Measurements from ENCODE around the gene ATAD3B.
"Not testable (repeated sequence)": the region's sequence is repeated elsewhere in the genome, so short reads cannot be mapped to it uniquely, and the experiment has no call there.

ATAD3B gene

DNA sequence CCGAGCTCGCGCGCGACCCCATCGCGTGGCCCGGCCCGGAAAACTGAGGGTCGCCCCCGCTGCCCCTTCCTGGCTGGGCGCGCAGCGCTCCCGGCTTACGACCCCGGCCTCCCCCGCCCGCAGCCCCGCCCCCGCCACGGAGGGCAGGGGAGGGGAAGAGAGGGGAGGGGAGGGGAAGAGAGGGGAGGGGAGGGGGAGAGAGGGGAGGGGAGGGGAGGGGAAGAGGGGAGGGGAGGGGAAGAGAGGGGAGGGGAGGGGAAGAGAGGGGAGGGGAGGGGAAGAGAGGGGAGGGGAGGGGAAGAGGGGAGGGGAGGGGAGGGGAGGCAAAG is 43.8 kb upstream of the ATAD3B start:
- H3K27me3 ChIP-seq (ENCODE audit: control insufficient read depth, insufficient read depth, low read length): no peaks in the 10 kb centered on the region
- H3K36me3 ChIP-seq (ENCODE audit: control insufficient read depth, insufficient read depth, low read length): no peaks in the 10 kb centered on the region
- peaks cover 42% of the 10 kb centered on the region for H3K4me1 ChIP-seq (ENCODE audit: control insufficient read depth, insufficient read depth, low read length)
- H3K4me3 ChIP-seq (ENCODE audit: low read depth, low read length): peak overlapping the region; percentile 45
- no peaks in the 10 kb centered on the region for H3K9me3 ChIP-seq (ENCODE audit: control insufficient read depth, insufficient read depth, low read depth, low read length)
- peak overlapping the region; percentile 10 for H3K9ac ChIP-seq (ENCODE audit: low read length)
- no peak overlapping the region for H3K27ac ChIP-seq (ENCODE audit: low read depth, low read length)

- Histone ChIP-seq H3K9ac (ENCODE audit: low read length) (no peak overlapping the region), H3K4me1 (ENCODE audit: control insufficient read depth, insufficient read depth, low read length) (peaks cover 42% of the 10 kb centered on the region), H3K27me3 (ENCODE audit: control insufficient read depth, insufficient read depth, low read length) (no peaks in the 10 kb centered on the region), H3K36me3 (ENCODE audit: control insufficient read depth, insufficient read depth, low read length) (no peaks in the 10 kb centered on the region), H3K4me3 (ENCODE audit: low read depth, low read length) (no peak overlapping the region), H3K9me3 (ENCODE audit: control insufficient read depth, insufficient read depth, low read depth, low read length) (no peaks in the 10 kb centered on the region), H3K27ac (ENCODE audit: low read depth, low read length) (no peak overlapping the region)
These were observed 43.4 kb upstream of the ATAD3B start for GRCh38 chr1:1428174-1428573.

DNA sequence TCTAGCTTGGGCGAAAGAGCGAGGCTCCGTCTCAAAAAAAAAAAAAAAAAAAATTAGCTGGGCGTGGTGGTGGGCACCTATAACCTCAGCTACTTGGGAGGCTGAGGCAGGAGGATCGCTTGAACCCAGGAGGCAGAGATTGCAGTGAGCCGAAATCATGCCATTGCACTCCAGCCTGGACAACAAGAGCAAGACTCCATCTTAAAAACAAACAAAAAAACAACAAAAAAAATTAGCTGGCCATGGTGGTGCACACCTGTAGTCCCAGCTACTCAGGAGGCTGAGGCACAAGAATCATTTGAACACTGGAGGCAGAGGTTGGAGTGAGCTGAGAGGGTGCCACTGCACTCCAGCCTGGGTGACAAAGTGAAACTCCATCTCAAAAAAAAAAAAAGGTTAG is 42.6 kb upstream of the ATAD3B start:
- not testable (repeated sequence) for H3K4me3 ChIP-seq (ENCODE audit: low read depth, low read length); H3K36me3 ChIP-seq (ENCODE audit: control insufficient read depth, insufficient read depth, low read length); H3K9me3 ChIP-seq (ENCODE audit: control insufficient read depth, insufficient read depth, low read depth, low read length); H3K9ac ChIP-seq (ENCODE audit: low read length); H3K27me3 ChIP-seq (ENCODE audit: control insufficient read depth, insufficient read depth, low read length); H3K27ac ChIP-seq (ENCODE audit: low read depth, low read length)
- H3K4me1 ChIP-seq (ENCODE audit: control insufficient read depth, insufficient read depth, low read length): peaks cover 50% of the 10 kb centered on the region

GRCh38 chr1:1429671-1430073 is 41.9 kb upstream of the ATAD3B start:
- Histone ChIP-seq H3K4me1 (ENCODE audit: control insufficient read depth, insufficient read depth, low read length) (peaks cover 55% of the 10 kb centered on the region), H3K4me3 (ENCODE audit: low read depth, low read length) (no peak overlapping the region), H3K27me3 (ENCODE audit: control insufficient read depth, insufficient read depth, low read length) (no peaks in the 10 kb centered on the region), H3K9ac (ENCODE audit: low read length) (no peak overlapping the region), H3K27ac (ENCODE audit: low read depth, low read length) (no peak overlapping the region; the same call in 1 of the 2 replicates), H3K36me3 (ENCODE audit: control insufficient read depth, insufficient read depth, low read length) (no peaks in the 10 kb centered on the region), H3K9me3 (ENCODE audit: control insufficient read depth, insufficient read depth, low read depth, low read length) (no peaks in the 10 kb centered on the region)

DNA sequence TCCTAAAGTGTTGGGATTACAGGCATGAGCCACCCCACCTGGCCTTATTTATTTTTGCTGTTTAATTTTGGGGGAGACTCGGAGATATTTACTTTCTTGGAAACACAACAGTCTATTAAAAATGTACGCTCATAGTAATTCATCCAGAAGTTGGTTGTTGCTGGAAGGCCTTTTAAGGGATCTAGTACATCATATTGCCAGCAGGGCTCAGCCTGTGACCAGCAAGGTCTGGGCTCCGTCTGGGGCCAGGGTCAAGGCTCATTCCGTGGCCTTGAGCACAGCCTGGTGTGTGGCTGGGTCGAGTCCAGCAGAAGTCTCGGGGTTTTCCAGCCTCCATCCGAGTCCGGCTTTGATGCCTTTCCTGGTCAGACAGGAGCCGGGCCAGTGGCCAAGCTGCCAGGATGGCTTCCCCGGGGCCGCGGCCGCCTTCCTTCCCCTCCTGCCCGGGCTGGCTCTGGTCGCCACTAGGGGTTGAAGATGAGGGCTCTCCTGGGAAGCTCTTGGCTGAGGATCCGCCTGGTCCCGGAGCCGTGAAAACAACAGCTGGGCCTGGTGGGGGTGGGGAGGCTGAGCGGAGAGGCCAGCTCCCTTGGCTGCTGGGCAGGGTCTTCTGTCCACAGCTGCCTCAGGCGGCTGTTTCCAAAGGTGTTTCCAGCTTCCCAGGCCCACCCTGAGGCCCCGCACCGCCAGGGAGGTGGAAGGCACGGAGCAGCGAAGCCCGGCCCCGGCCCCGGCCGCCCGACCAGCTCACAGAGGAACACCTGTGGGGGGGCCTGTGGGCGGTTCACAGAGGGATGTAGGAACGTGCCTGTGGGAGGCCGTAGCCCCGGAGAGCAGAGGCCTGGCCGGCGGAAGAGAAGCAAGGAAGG is 41.2 kb upstream of the ATAD3B start:
- H3K4me1 ChIP-seq (ENCODE audit: control insufficient read depth, insufficient read depth, low read length): peaks cover 60% of the 10 kb centered on the region
- H3K9ac ChIP-seq (ENCODE audit: low read length): peak overlapping the region; percentile 48
- H3K27ac ChIP-seq (ENCODE audit: low read depth, low read length): peak overlapping the region; percentile 78; the same call in 1 of the 2 replicates

DNA sequence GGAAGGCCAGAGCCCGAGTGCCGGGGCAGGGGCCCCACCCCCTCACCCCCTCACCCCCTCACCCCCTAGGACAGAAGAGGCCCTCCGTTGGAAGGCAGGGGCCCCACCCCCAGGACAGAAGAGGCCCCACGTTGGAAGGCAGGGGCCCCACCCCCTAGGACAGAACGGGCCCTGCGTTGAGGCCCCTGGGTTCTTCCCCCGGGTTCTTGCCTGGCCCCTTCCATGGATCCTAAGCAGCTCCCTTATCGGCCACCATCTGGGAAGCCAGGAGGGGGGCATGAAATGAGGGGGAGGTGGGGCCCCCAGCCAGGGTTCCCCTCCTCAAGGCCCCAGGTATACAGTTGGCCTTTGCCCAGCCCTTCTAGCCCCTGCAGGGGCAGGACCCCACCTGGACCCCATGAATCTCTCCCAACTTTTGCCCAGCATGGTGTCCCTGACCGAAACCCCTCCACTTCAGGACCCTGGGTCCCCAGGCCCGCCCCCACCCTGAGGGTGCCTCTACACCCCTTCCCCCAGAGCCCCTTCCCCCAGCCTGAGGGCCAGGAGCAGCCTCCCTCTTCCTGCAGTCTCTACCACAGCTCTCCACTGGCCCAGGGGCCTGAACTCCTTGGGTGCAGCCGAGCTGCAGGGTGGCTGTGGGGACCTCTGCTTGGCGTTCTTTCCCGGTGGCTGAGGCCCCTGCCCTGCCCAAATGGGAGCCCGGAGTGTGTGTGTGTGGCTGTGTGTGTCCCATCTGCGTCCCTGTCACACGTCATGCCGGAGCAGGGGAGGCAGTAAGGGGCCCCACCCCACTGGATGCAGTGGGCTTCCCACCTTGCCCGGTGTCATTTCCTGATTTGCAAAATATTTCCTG is 40.3 kb upstream of the ATAD3B start:
- no peaks in the 10 kb centered on the region for H3K36me3 ChIP-seq (ENCODE audit: control insufficient read depth, insufficient read depth, low read length)
- H3K9me3 ChIP-seq (ENCODE audit: control insufficient read depth, insufficient read depth, low read depth, low read length): no peaks in the 10 kb centered on the region
- no peak overlapping the region for H3K4me3 ChIP-seq (ENCODE audit: low read depth, low read length)
- H3K4me1 ChIP-seq (ENCODE audit: control insufficient read depth, insufficient read depth, low read length): peaks cover 53% of the 10 kb centered on the region
- H3K27ac ChIP-seq (ENCODE audit: low read depth, low read length): peak overlapping the region; percentile 50; the same call in 1 of the 2 replicates
- peak overlapping the region; percentile 24 for H3K9ac ChIP-seq (ENCODE audit: low read length)
- H3K27me3 ChIP-seq (ENCODE audit: control insufficient read depth, insufficient read depth, low read length): peaks cover 3% of the 10 kb centered on the region; the same call in 1 of the 2 replicates

More for the DNA sequence above, 41.2 kb upstream of the ATAD3B start:
- Histone ChIP-seq H3K9me3 (ENCODE audit: control insufficient read depth, insufficient read depth, low read depth, low read length) (no peaks in the 10 kb centered on the region), H3K36me3 (ENCODE audit: control insufficient read depth, insufficient read depth, low read length) (no peaks in the 10 kb centered on the region), H3K27me3 (ENCODE audit: control insufficient read depth, insufficient read depth, low read length) (no peaks in the 10 kb centered on the region), H3K4me3 (ENCODE audit: low read depth, low read length) (peak overlapping the region; percentile 6; the same call in 1 of the 2 replicates)

DNA sequence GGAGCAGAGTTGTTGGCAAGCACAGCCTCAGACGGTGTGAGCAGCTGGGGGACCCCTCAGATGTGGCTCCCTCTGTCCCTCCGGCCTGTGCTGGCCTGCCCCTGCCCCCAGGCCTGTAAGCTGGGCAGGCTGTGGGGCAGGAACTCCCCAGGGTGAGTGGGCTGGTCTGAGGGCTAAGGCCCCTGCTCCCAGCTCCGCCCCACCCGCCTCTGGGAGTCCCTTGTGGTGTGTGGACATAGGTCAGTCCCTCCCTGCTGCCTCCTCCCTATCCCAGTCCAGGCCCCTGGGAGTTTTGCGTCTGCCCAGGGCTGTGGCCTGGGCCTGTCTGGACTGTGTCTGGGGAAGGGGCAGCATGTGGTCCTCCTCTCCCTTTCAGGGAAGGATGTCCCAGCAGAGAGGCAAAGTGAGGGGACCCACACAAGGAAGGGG is 39.7 kb upstream of the ATAD3B start:
- Histone ChIP-seq H3K9me3 (ENCODE audit: control insufficient read depth, insufficient read depth, low read depth, low read length) (no peaks in the 10 kb centered on the region), H3K4me3 (ENCODE audit: low read depth, low read length) (no peak overlapping the region), H3K4me1 (ENCODE audit: control insufficient read depth, insufficient read depth, low read length) (peaks cover 53% of the 10 kb centered on the region), H3K9ac (ENCODE audit: low read length) (peak overlapping the region; percentile 24), H3K27me3 (ENCODE audit: control insufficient read depth, insufficient read depth, low read length) (peaks cover 7% of the 10 kb centered on the region; the same call in 1 of the 2 replicates), H3K27ac (ENCODE audit: low read depth, low read length) (peak overlapping the region; percentile 50; the same call in 1 of the 2 replicates), H3K36me3 (ENCODE audit: control insufficient read depth, insufficient read depth, low read length) (no peaks in the 10 kb centered on the region)

- Histone ChIP-seq H3K27ac (ENCODE audit: low read depth, low read length) (peak overlapping the region; percentile 84; the same call in 1 of the 2 replicates), H3K9me3 (ENCODE audit: control insufficient read depth, insufficient read depth, low read depth, low read length) (no peaks in the 10 kb centered on the region), H3K4me1 (ENCODE audit: control insufficient read depth, insufficient read depth, low read length) (peaks cover 53% of the 10 kb centered on the region), H3K27me3 (ENCODE audit: control insufficient read depth, insufficient read depth, low read length) (peaks cover 7% of the 10 kb centered on the region; the same call in 1 of the 2 replicates), H3K9ac (ENCODE audit: low read length) (peak overlapping the region; percentile 87), H3K36me3 (ENCODE audit: control insufficient read depth, insufficient read depth, low read length) (no peaks in the 10 kb centered on the region), H3K4me3 (ENCODE audit: low read depth, low read length) (no peak overlapping the region)
These were observed 39.2 kb upstream of the ATAD3B start for GRCh38 chr1:1432274-1432950.

DNA sequence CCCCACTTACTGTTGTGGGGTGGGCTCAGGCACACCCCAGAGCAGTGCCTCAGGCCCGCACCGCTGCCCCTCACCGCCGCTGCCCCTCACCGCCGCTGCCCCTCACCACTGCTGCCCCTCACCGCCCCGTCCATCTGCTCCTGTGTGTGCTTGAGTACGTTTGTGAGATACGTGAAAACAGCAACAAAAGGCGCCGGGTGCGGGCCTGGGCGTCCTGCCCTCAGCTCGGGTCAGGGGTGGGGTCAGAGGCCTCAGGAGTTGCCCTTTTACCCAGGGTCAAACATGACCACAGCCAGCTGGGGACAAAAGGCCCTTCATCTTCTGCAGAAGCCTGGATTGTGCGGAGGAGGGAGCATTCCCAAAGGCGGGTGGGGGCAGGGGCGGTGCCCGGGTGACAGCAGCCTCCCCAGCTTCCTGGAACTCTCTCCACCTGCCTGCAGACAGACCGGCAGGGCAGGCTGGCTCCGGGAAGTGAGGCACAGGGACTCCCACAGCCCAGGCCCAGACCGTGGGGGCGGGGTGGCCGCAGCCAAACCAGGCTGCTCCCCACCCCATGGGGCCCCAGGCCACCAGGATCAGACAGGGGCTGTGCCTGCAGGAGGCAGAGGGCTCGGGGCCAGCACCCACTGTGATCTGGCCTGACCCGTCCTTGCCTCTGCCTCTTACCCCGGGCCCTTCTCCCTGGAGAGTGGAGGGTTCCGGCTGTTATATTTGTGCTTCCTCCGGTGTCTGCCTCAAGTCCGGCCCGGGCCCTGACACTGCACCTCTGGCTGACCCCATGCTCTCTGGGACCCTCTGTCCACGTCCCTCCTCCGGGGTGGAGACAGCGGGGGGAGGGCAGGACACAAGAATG is 38.4 kb upstream of the ATAD3B start:
- peak overlapping the region; percentile 87 for H3K9ac ChIP-seq (ENCODE audit: low read length)

GRCh38 chr1:1433804-1434130 is 37.8 kb upstream of the ATAD3B start:
- H3K9me3 ChIP-seq (ENCODE audit: control insufficient read depth, insufficient read depth, low read depth, low read length): no peaks in the 10 kb centered on the region
- H3K4me3 ChIP-seq (ENCODE audit: low read depth, low read length): peak overlapping the region; percentile 62; the same call in 1 of the 2 replicates

More for the DNA sequence above, 38.4 kb upstream of the ATAD3B start:
- no peaks in the 10 kb centered on the region for H3K36me3 ChIP-seq (ENCODE audit: control insufficient read depth, insufficient read depth, low read length)
- peaks cover 61% of the 10 kb centered on the region for H3K4me1 ChIP-seq (ENCODE audit: control insufficient read depth, insufficient read depth, low read length)
- peak overlapping the region; percentile 84; the same call in 1 of the 2 replicates for H3K27ac ChIP-seq (ENCODE audit: low read depth, low read length)
- H3K27me3 ChIP-seq (ENCODE audit: control insufficient read depth, insufficient read depth, low read length): peaks cover 7% of the 10 kb centered on the region; the same call in 1 of the 2 replicates
- peak overlapping the region; percentile 62; the same call in 1 of the 2 replicates for H3K4me3 ChIP-seq (ENCODE audit: low read depth, low read length)
- H3K9me3 ChIP-seq (ENCODE audit: control insufficient read depth, insufficient read depth, low read depth, low read length): no peaks in the 10 kb centered on the region

More at GRCh38 chr1:1433804-1434130, 37.8 kb upstream of the ATAD3B start:
- peak overlapping the region; percentile 84; the same call in 1 of the 2 replicates for H3K27ac ChIP-seq (ENCODE audit: low read depth, low read length)
- H3K4me1 ChIP-seq (ENCODE audit: control insufficient read depth, insufficient read depth, low read length): peaks cover 61% of the 10 kb centered on the region
- peak overlapping the region; percentile 87 for H3K9ac ChIP-seq (ENCODE audit: low read length)
- H3K36me3 ChIP-seq (ENCODE audit: control insufficient read depth, insufficient read depth, low read length): no peaks in the 10 kb centered on the region
- H3K27me3 ChIP-seq (ENCODE audit: control insufficient read depth, insufficient read depth, low read length): peaks cover 7% of the 10 kb centered on the region; the same call in 1 of the 2 replicates

All from HUES6 (cell line).